Kidney (tissue), 22 donors: ENCODE data around the gene NPC2. TPM values are rescaled to one million over a fixed set of nuclear protein-coding genes. Genes with fewer than 3 reads are reported as not detected.

Experiments
- DNase-seq, 5 donors: peaks; one replicate each; pipeline ENCODE4 v3.0.0-alpha.2; 2013 to 2020
- FAIRE-seq: peaks from 2 replicates; lab custom pipeline; 2012; peaks lifted over from hg19 to GRCh38; lab: Jason Lieb, UNC
- H3K27ac ChIP-seq, 2 donors: one replicate each; pipeline ENCODE4 v1.7.0; 2013; ENCODE audit warnings: low read depth in 2 of 2, low read length in 2 of 2, inconsistent platforms in 1 of 2
- H3K27me3 ChIP-seq: one replicate; pipeline ENCODE4 v1.7.1; 2013; ENCODE audit warnings: low read length, inconsistent platforms; ENCODE audit not compliant: control insufficient read depth, insufficient read depth
- H3K36me3 ChIP-seq, 3 donors: one replicate each; pipeline versions ENCODE4 v1.7.0 to v1.7.1; 2013; ENCODE audit warnings: low read length in 3 of 3, control low read depth in 1 of 3, inconsistent platforms in 1 of 3; ENCODE audit not compliant: insufficient read depth in 3 of 3, control insufficient read depth in 2 of 3
- H3K4me1 ChIP-seq, 3 donors: one replicate each; pipeline versions ENCODE4 v1.7.0 to v1.7.1; 2013; ENCODE audit warnings: low read length in 3 of 3, inconsistent platforms in 1 of 3, low read depth in 1 of 3; ENCODE audit not compliant: control insufficient read depth in 2 of 3, insufficient read depth in 2 of 3
- H3K4me3 ChIP-seq, 3 donors: one replicate each; pipeline versions ENCODE4 v1.7.0 to v1.8.1; 2013; ENCODE audit warnings: low read length in 3 of 3, control low read depth in 1 of 3, inconsistent platforms in 1 of 3
- H3K9ac ChIP-seq, 3 donors: one replicate each; pipeline versions ENCODE4 v1.7.0 to v1.7.1; 2013; ENCODE audit warnings: low read length in 3 of 3, control low read depth in 1 of 3, inconsistent platforms in 1 of 3
- H3K9me3 ChIP-seq, 3 donors: one replicate each; pipeline versions ENCODE4 v1.7.0 to v1.7.1; 2013; ENCODE audit warnings: low read length in 3 of 3, control low read depth in 1 of 3, inconsistent platforms in 1 of 3; ENCODE audit not compliant: control insufficient read depth in 2 of 3, insufficient read depth in 1 of 3
- intact Hi-C: fragments of 100-400 bp; cut with DNase I; formaldehyde crosslinking; loops from one replicate; pipeline ENCODE4 v1.11.1; 2022
- long read RNA-seq, 10 donors: library from polyadenylated mRNA in 1 of 10; unstranded in 1 of 10; transcript quantifications; one replicate each; pipeline ENCODE4 v2.0.0 and lab custom pipeline, GENCODE V29; 2021 to 2026
- polyA plus RNA-seq: library from polyadenylated mRNA; stranded (reverse); fragments of 350-450 nt; fragmentation: Illumina TruSeq; extraction: RNeasy Lipid Tissue Mini Kit (QIAGEN cat#74804); gene quantifications from one replicate; pipeline ENCODE4 v1.2.3, GENCODE V29; 2014; ENCODE audit warnings: low read depth, low replicate concordance; ENCODE audit not compliant: insufficient read depth
- total RNA-seq: library from RNA; stranded (reverse); fragmentation: NEBNext Ultra II Directional; extraction: Animal tissue kit (Norgen Biotek cat#: 25700); gene quantifications from one replicate; pipeline ENCODE4 v1.2.1, GENCODE V29; 2021
- TF ChIP-seq, protein P1 (sequence below): IDR thresholded peaks from 3 replicates; pipeline ENCODE4 v1.5.1; 2012; ENCODE audit warnings: mild to moderate bottlenecking, moderate library complexity, borderline replicate concordance; ENCODE audit not compliant: insufficient read depth; ENCODE audit errors: extremely low read depth
- donor health status: control.
- donor health status: control.
- donor health status: control.
- donor health status: control.
- donor health status: control.
- donor health status: DM: yes; HTN: yes; CAD: no.
- donor health status: Normal renal cell carcinoma (clear cell type).

NPC2 gene
- total RNA-seq (217 TPM), polyA plus RNA-seq (435 TPM)
- long read RNA-seq, donor 1, transcript NPC2-207 (5 exons, 1,035 nt), result major isoform, 93 of 187 reads
- long read RNA-seq, donor 1, partial matches to known transcripts, result 48 of 187 reads
- long read RNA-seq, donor 1, other reads (novel, unspliced or antisense), result 46 of 187 reads
- long read RNA-seq, donor 2, transcript NPC2-207 (5 exons, 1,035 nt), result major isoform, 147 of 164 reads
- long read RNA-seq, donor 2, partial matches to known transcripts, result 16 of 164 reads
- long read RNA-seq, donor 2, other reads (novel, unspliced or antisense), result 0 of 164 reads
- long read RNA-seq, donor 3, transcript NPC2-207 (5 exons, 1,035 nt), result major isoform, 210 of 330 reads
- long read RNA-seq, donor 3, partial matches to known transcripts, result 61 of 330 reads
- long read RNA-seq, donor 3, other reads (novel, unspliced or antisense), result 57 of 330 reads
- long read RNA-seq, donor 4, transcript NPC2-207 (5 exons, 1,035 nt), result major isoform, 98 of 99 reads
- long read RNA-seq, donor 4, partial matches to known transcripts, result 0 of 99 reads
- long read RNA-seq, donor 4, other reads (novel, unspliced or antisense), result 0 of 99 reads
- long read RNA-seq, donor 5, transcript NPC2-207 (5 exons, 1,035 nt), result major isoform, 7 of 9 reads
- long read RNA-seq, donor 5, partial matches to known transcripts, result 0 of 9 reads
- long read RNA-seq, donor 5, other reads (novel, unspliced or antisense), result 0 of 9 reads
- long read RNA-seq, donor 6, transcript NPC2-207 (5 exons, 1,035 nt), result major isoform, 422 of 700 reads
- long read RNA-seq, donor 6, partial matches to known transcripts, result 179 of 700 reads
- long read RNA-seq, donor 6, other reads (novel, unspliced or antisense), result 94 of 700 reads
- long read RNA-seq, donor 7, transcript NPC2-207 (5 exons, 1,035 nt), result major isoform, 99 of 104 reads
- long read RNA-seq, donor 7, partial matches to known transcripts, result 0 of 104 reads
- long read RNA-seq, donor 7, other reads (novel, unspliced or antisense), result 5 of 104 reads
- long read RNA-seq, donor 8, transcript NPC2-207 (5 exons, 1,035 nt), result major isoform, 132 of 238 reads
- long read RNA-seq, donor 8, partial matches to known transcripts, result 48 of 238 reads
- long read RNA-seq, donor 8, other reads (novel, unspliced or antisense), result 57 of 238 reads
- long read RNA-seq, donor 9, transcript NPC2-207 (5 exons, 1,035 nt), result major isoform, 74 of 138 reads
- long read RNA-seq, donor 9, partial matches to known transcripts, result 63 of 138 reads
- long read RNA-seq, donor 9, other reads (novel, unspliced or antisense), result 0 of 138 reads
- long read RNA-seq, donor 10, transcript NPC2-207 (5 exons, 1,035 nt), result major isoform, 128 of 164 reads
- long read RNA-seq, donor 10, partial matches to known transcripts, result 30 of 164 reads
- long read RNA-seq, donor 10, other reads (novel, unspliced or antisense), result 0 of 164 reads

DNA sequence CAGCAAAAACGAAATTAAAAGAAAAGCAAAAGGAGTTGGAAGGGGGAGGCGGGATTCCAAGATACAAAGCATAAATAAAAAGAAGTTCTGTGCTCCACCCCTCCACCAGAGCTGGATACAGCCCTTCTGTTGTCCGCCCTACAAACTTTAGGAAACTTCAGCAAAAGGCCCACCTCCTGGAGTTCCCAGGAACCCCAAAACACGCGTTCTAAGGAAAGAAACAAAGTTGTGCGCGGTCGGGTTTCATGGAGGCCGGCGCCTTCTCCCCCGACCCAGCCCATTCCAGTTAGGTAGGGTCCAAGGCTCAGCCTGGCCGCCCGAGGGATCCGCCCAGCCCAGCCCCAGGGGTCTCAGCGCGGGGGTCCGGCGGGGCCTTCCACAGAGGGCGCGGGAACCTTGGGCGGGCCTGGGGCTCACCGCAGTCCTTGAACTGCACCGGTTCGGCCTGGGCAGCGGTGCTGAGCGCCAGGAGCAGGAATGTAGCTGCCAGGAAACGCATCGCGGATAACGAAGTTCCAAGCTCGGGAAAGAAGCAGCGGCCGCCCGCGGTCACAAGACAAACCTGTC lies at the start of gene NPC2:
TSS of gene NPC2 (minus strand) at position 530 of the 567 bp plus-strand sequence. CDS start at position 499, 31 bp downstream.
- no peaks in the 10 kb centered on the region for H3K27me3 ChIP-seq
- FAIRE-seq (no peak), DNase-seq (no peak)
- H3K9me3 ChIP-seq, result no peaks in the 10 kb centered on the region
- peak within 1 kb of the TSS; percentile 94 to 96 (median 94) for H3K4me3 ChIP-seq
- peak within 1 kb of the TSS; percentile 86 to 95 (median 89) for H3K9ac ChIP-seq
- intact Hi-C loops, result no loop called here
- no peaks in the 10 kb centered on the region for H3K36me3 ChIP-seq
- peaks cover 2 to 11% (median 6%) of the 10 kb centered on the region in 3 donors for H3K4me1 ChIP-seq
- peak within 1 kb of the TSS; percentile 96 to 97 for H3K27ac ChIP-seq
- TF ChIP-seq, protein P1, sequence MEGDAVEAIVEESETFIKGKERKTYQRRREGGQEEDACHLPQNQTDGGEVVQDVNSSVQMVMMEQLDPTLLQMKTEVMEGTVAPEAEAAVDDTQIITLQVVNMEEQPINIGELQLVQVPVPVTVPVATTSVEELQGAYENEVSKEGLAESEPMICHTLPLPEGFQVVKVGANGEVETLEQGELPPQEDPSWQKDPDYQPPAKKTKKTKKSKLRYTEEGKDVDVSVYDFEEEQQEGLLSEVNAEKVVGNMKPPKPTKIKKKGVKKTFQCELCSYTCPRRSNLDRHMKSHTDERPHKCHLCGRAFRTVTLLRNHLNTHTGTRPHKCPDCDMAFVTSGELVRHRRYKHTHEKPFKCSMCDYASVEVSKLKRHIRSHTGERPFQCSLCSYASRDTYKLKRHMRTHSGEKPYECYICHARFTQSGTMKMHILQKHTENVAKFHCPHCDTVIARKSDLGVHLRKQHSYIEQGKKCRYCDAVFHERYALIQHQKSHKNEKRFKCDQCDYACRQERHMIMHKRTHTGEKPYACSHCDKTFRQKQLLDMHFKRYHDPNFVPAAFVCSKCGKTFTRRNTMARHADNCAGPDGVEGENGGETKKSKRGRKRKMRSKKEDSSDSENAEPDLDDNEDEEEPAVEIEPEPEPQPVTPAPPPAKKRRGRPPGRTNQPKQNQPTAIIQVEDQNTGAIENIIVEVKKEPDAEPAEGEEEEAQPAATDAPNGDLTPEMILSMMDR, result no peak

DNA sequence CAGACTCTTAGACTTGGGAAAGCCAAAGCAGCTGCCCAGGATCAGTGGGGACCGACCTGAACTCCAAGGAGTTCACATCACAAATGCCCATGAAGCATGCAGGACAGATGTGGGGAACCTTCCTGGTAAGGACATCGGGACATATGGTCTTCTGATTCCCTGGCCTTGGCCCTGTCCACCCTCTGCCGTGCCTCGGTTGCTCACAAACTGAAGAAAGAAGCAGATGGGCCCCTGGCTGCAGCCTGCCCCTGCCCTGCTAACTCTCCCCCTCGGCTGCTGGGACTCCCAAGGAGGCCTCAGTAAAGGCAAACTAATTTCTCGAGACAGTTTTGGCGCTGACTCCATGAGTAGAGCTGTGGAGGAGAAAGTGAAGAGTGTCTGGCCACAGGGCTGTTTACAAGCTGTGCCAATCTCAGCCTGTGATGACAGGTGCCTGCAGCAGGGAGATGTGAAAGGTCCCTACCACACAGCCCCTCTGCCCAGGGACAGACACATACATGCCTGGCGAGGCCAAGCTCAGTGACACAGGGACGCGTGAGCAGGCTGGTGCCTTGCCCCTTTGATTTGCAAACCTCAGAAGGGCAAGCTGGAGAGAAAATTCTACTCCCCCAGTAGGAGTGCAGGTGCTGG lies 49.1 kb upstream of the NPC2 start:
- peak in 1 of 5 donors; percentile 29 for DNase-seq
- Histone ChIP-seq H3K4me1 (no peaks in the 10 kb centered on the region), H3K27ac (no peak overlapping the region), H3K4me3 (no peak overlapping the region), H3K36me3 (no peaks in the 10 kb centered on the region), H3K27me3 (no peaks in the 10 kb centered on the region), H3K9ac (no peak overlapping the region), H3K9me3 (no peaks in the 10 kb centered on the region)
- intact Hi-C loops, result no loop called here
- TF ChIP-seq, protein P1, result no peak
- no peak for FAIRE-seq

DNA sequence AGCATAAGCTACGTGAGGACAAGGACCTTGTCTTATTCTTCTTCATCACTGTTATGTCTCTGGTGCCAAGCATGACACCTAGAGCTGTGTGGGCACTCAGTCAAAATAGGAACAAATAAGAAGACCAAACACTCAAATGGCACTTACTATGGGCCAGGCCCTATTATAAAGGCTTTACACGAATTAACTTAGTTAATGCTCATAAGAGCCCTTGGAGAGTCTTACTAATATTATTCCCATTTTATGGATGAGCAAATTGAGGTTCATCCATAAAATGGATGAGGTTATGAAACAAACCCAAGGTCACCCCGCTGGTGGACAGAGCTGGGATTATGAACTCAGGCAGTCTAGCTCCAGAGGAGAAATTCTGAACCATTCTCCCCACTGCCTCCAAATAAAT lies 48.1 kb upstream of the NPC2 start:
- H3K4me1 ChIP-seq, result no peaks in the 10 kb centered on the region
- FAIRE-seq (no peak), DNase-seq (no peak)
- TF ChIP-seq, protein P1, result no peak
- H3K9me3 ChIP-seq, result no peaks in the 10 kb centered on the region
- H3K9ac ChIP-seq, result no peak overlapping the region
- H3K4me3 ChIP-seq, result no peak overlapping the region
- H3K27me3 ChIP-seq, result no peaks in the 10 kb centered on the region
- no peaks in the 10 kb centered on the region for H3K36me3 ChIP-seq
- intact Hi-C loops, result no loop called here
- H3K27ac ChIP-seq, result no peak overlapping the region
